ENCODE data around the gene PRUNE2.
A peak's percentile ranks its signal among the peaks of the same experiment; 100 is the strongest.

PRUNE2 gene

GRCh38 chr9:76730801-76731200 is 175.1 kb downstream of the PRUNE2 start:
- DNase-seq: peak; percentile 71

DNA sequence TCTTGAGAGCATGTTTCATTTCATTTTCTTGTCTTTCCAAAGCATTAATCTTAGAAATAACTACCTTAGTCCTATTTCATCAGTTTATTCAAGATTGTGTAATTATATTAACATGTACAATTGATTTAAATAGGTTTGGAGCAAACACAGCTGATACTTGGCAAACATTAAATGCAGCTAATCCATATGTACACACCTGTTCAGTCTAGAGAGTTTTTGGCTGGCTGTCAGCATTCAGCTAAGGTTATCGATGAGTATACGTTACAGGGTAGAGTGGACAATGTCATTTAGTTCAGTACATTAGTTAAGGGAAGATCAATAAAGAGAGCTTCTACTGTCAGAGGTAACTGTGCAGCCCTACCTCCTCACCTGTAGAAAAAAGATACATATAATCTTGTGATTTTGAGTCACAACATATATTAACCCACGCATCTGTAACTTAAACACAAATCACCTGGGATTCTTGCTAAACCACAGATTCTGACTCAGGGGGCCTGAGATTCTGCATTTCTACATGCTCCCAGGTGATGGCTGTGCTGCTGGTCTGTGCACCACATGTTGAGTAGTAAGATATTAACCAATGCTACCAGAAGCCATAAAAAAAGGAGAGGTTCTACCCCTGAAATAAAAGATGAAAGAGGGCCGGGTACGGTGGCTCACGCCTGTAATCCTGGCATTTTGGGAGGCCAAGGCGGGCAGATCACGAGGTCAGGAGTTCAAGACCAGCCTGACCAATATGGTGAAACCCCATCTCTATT is 175.8 kb downstream of the PRUNE2 start:
- no peak for DNase-seq

- no peak for DNase-seq
These were observed 176.8 kb downstream of the PRUNE2 start for GRCh38 chr9:76729116-76729515.

- no peak for DNase-seq
These were observed 180.0 kb downstream of the PRUNE2 start for GRCh38 chr9:76725885-76726284.

DNA sequence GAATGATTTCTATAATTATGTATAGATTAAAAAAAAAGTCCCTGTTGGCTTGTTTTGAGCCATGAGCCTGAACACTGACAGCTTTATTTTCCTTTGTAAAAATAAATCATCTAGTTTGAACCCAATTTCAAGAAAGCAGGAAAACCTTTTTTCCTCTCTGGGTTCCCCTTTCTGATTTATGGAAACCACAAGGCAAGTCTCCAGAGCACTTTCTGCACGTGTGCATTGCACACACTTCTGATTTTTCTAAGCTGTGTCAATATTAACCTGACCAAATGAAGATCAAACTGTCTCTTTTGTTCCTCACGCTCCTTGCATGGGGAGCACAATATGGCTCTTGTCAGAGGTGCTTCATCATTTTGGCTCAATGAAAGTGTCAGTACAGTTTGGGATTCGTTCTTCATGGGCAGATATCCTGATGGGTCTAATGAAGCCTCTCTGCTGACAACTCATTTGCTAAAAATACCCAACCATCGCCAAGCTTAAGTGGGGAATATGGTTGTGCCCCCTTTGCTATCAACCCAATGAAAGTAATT is 180.8 kb downstream of the PRUNE2 start:
- DNase-seq: no peak

GRCh38 chr9:76720245-76720644 is 185.7 kb downstream of the PRUNE2 start:
- DNase-seq: no peak

DNA sequence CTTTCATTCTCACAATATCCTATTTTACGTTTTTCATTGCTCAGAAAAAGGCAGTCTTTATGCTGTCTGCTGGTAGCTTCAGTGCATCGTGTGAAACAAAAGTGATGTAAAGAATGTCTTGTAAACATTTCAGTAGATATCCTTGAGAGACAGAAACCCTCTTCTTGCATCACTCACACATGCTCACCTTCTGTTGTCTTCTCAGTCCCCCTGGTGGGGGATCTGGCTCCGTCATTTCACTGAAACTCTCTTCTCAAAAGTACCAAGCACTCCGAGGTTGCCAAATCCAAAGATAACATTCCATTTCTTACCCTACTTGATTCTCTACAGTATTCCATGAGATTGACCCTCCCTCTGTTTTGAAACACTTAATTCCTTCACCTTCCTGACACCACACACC is 187.7 kb downstream of the PRUNE2 start:
- DNase-seq: no peak

DNA sequence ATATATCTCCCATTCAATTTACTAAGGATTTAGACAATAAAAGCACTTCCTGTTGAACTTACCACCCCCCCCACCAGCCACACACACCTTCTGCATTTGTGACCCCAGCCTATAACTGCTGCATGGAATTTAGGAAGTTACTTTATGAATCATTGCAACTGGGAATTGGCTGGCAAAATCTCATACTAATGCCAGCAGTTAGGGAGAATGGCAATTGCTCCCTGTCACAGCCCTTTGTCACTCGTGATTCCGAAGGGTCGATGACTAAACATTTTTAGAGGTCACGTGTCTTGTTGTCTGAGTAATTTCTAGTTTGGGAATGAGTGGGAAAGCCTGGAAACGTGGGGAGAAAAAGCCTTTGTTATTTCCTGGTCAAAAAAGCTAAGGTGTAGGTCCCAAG is 188.3 kb downstream of the PRUNE2 start:
- peak; percentile 36 for DNase-seq

DNA sequence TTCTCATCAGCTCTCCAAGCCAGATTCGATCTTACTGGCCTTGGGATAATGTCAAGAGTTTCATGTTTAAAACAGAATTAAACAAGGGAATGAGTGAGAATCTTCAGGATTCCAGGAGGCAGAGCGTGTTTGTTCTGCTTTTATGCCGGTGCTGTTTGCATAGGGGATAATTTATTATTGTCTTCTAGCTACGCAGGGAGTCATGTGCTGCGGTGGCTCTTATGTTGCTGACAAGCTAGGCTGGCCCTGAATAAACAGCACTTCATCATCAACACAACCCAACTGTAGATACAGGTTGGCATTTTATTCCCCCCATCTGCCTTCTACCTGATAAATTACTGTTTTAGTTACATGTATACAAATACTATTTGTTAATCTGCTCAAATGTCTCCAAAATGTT is 188.7 kb downstream of the PRUNE2 start:
- DNase-seq: no peak

DNA sequence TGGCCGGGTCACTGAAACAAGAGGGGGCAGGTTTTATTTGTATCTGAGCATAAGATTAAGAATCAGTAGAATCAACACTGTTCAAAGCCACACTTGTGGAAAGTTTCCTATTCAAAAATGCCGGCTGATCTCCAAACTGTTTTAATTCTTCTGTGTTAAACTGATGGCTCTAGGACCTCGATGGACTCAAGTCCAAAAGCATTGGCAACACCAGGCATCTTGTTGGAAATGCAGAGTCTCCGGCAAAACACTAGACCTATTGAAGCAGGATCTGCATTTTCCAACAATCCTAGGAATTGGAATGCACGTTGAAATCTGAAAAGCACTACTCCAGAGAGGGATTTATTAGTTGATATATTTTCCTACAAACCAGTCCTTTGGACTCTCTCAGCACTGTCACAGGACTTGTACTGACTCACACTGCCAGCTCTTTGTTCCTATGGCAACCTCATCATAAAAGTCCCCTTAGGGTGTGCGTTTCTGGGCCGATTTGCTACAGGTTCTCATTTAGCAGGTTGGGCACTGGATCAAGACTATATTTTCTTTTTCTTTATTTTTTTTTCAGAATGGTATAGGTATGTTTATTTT is 189.7 kb downstream of the PRUNE2 start:
- no peak for DNase-seq

DNA sequence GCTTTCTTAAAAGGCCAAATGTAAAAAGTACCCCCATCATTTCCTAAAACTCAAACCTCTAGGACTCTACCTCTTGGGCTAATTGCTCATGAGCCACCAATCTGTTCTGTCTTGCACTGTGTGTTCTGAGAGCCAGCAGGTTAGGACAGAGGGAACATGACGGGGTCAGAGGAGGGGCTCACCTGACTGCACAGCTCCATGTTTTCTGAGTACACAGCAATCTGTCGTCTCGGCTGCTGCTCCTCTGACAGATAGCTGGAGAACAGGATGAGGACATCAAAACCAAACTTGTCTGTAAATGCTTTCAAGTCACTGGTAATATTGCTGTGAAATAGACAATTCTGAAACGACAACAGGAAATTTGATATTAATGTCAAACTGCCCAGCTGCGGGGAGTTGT is 192.5 kb downstream of the PRUNE2 start:
- DNase-seq: no peak

DNA sequence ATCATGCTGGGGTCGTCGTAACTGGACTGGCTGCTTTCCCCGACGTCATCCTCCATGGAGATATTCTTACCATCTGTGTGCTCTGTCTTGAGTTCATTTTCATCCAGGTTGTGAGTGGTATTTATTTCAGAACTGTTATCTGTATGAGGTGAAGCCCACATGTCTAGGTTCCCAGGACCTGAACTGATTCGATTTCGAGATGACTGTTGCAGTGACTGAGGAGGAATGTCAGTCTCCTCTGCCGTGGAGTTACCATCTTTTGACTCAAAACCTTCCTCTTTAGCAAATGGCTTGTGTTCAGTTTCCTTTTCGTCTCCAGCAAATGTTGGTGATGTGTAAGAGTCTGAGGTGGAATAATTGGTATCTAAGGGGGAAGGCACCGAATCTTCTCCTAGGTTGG is 196.9 kb downstream of the PRUNE2 start:
- no peak for DNase-seq

DNA sequence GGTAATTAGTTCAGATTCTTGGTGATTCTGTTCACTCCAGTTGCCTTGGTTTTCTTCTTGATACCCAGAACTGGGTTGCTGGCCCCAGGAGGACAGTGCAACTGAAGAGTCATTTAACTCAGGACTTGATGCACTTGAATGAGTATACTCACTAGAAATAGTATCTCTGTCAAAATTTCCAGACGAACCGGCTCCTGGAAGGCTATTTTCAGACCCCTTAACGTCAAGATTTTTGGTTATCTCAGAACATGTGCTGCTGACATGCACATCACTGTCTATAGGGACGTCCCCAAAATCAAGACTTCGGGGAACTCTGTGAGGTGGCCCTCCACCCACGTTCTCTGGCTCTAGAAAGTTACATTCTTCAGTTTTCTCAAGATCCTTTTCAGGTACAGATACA is 198.4 kb downstream of the PRUNE2 start:
- no peak for DNase-seq

DNA sequence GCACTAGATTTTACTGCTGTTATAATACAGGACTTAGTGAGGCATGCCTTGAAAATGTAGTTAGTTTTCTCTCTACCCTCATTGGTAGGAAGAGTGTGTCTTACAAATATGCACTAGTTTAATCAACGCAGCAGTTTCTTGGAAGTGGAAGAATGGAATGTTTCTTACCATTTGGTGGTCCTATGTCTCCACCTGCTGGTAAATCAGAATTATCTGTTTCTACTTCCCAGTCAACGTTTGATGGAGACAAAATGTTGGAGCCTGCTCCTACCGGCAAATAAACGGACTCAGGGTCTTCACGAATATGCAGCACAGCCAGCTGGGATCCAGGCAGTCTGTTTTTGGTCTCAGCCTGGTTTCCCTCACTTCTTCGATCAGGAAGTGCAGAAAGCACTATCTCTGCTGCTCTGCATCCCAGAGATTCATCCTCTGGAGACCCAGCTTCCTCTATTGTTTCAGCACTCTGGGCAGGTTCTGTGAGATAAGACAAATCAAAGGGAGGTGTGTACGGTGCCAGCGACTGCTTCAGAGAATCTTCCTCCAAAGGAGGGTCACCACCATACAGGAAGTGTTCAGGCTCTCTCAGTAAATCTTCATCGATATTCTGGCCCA is 201.2 kb downstream of the PRUNE2 start:
- DNase-seq: peak; percentile 86

DNA sequence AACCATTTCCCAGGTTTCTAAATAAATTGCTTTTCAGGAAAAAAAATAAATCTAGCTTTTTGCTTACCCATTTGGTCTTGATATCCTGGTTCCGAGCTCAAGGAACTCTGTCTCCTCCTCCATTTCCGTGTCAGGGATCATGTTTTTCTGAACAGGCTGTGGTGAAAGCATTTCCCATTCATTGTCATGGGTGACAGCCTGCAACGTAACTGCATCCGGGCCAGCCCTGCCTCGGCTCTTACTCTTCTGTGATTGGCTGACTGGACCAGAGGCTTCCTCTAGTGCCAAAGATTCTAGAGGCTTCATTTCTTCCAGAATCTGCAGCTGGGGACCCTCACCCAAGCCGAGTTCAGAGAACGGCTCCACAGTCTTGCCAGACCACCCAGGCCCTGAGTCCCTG is 202.6 kb downstream of the PRUNE2 start:
- DNase-seq: peak; percentile 28

GRCh38 chr9:76701441-76702039 is 204.4 kb downstream of the PRUNE2 start:
- DNase-seq: peak; percentile 86

DNA sequence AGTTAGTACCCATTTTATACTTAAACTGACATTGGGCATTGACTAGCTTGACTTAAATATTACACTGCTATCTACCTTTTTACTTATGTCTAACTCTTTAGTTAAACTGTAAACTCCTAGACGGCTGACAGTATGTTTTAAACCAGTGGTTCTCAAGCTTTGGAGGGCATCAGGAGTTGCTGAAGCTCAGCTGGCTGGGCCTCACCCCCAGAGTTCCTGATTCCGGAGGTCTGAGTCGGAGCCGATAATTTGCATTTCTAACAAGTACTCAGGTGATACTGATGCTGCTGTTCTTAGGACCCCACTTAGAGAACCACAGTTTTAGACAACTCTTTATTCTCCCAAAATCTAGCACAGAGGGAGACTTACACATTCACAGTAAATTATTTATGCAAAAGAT is 205.0 kb downstream of the PRUNE2 start:
- DNase-seq: no peak

DNA sequence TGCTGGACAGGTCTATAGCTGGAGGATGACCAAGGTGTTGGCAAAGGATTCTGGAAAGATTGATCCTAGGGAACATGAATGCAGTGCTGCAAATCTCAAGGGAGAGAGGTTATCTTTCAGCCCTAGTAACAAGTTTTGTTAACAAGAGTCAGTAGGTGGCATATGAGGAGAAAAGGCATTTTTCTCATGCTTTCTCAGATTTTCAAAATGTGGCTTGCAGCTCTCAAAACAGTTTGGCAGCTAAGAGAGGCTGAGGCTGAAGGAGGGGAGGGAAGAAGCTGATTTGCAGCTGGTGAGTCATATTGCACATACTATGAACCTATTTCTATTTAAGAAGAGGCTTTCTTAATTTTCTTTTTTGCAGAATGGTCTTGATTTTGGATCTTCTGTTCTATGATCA is 205.9 kb downstream of the PRUNE2 start:
- DNase-seq: peak; percentile 83

DNA sequence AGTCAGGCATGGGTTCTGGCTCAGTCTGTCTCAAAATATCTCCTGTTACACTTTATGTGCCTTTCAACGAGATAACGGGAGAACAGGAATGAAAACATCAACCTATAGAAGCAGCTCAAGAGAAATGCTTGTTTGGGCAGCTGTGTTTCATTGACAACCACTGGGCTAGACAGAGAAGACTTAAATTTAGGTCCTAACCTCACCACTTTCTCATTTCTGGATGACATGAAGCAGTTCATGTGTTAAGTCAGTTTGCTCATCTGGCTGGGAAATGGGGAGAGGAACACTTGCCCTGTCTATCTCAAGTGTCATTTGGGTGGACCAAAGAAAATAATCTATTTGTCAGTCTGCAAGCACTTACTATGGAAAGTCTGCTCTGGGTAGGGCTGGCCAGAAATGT is 208.4 kb downstream of the PRUNE2 start:
- no peak for DNase-seq

DNA sequence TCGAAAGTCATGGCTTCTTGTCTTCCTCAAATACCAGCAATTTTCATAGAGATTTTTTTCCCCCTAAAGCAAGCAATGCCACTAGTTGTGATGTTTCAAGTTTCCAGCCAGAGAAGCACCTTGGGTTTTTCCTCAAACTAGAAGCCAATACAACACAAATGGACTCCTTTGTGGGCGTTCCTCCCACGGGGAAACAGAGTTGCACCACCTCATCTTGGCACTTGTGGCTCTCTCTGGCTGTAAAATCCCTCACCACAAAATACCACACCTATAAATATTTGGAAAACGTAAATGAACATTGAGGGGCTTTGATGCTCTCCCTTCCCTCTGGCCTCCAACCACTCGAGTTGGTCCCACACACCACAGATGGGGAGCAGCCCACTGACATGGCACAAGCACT is 208.8 kb downstream of the PRUNE2 start:
- no peak for DNase-seq

DNA sequence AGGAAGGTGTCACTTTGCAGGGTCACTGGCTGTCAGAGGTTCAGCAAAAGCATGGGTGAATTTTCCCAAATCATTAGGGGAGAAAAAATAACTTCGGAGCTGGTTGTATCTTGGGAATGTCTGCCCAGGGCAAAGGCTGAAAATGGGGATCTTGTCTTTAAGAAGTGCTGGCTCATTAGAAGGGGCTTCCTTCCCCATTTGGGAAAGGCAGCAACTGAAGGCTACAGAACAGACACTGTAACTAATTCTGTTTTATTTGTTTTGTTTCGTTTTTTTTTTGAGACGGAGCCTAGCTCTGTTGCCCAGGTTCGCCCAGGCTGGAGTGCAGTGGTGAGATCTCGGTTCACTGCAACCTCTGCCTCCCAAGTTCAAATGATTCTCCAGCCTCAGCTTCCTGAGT is 212.0 kb downstream of the PRUNE2 start:
- no peak for DNase-seq

DNA sequence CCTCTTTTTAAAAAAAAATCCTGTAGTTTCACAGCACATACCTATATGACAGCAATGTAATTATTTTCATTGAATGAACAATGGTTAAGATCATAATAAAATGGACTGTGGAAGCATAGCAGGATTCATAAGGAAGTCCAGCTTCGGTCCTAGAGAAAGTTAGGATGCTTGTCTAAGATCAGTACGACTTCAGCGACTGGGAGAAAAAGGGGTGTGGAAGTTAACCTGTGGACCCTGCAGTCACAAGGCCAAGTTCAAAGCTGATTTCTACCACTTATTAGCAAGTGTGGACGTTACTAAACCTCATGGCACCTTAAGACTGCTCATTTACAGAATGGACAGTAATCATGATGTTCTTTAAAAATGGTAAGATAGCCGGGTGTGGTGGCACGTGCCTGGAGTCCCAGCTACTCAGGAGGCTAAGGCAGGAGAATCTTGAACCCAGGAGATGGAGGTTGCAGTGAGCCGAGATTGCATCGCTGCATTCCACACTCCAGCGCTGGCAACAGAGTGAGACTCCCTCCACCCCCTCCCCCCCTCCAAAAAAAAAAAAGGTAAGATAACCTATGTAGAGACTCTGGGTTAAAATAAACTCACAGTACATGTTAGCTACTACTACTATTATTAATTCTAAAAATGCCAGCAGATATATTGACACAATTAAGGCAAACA is 213.3 kb downstream of the PRUNE2 start:
- no peak for DNase-seq
